ENCODE results near the gene KCNK16.

Gene KCNK16

DNA sequence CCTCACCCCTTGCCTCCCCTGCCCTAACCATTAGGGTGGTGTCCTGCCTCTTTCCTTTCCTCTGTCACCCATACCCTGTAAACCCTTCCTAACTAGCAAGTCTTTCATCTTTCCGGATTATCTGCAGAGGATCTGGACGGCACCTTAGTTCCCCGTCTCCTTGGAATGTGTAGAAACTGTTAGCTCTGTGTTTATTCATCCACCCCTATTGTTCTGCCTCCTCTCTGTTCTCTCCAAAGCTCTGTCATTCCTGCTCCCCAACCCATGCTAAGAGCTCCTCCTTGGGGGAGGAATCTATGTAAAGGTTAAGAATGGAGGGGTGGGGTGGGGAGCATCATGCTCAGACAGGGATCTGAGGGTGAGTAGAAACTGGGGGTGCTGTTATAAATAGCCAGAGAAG lies 53.8 kb downstream of the KCNK16 start:
- no peak overlapping the region for H2BK5ac ChIP-seq (ENCODE audit: low read depth, low read length, poor library complexity, severe bottlenecking)
- H3K36me3 ChIP-seq (ENCODE audit: control insufficient read depth in 1 of 2, insufficient read depth in 2 of 2, low read depth in 1 of 2, low read length in 2 of 2) = no peaks in the 10 kb centered on the region

DNA sequence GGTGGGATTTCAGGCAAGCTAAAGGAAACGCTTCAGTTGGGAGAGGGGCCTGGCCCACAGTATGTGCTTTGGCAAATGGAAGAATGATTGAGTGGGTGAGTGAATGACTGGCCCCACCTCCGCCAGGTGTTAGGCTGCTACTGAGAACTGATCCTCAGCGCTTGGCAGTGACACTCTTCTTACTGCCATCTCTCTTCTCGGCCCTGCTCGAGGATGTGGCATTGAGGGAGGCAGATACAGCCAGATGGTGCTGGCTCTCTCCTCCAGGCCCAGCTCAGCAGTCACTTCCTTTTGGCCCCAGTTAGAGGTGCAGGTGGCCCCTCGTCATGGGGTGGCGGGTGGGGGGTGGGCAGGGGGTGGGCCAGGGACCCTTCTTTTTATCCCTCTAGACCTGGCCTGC lies 54.3 kb downstream of the KCNK16 start:
- Histone ChIP-seq H2BK15ac (ENCODE audit: low read depth, poor library complexity, severe bottlenecking) (no peak overlapping the region), H3K27ac (ENCODE audit: low read length, poor library complexity, severe bottlenecking) (no peak overlapping the region), H3K23ac (ENCODE audit: low read length in 2 of 2) (no peak overlapping the region), H2AFZ (ENCODE audit: low read depth, low read length) (no peak overlapping the region), H3K27me3 (ENCODE audit: control insufficient read depth in 1 of 2, insufficient read depth in 1 of 2, low read length in 2 of 2) (peaks cover 0 to 3% of the 10 kb centered on the region in 2 experiments), H3K4ac (ENCODE audit: low read depth in 1 of 2, low read length in 2 of 2) (no peak overlapping the region), H3K4me1 (ENCODE audit: control insufficient read depth, insufficient read depth, low read depth, low read length) (no peaks in the 10 kb centered on the region), H2BK120ac (ENCODE audit: low read depth, low read length) (no peak overlapping the region), H3K36me3 (ENCODE audit: control insufficient read depth in 1 of 2, insufficient read depth in 2 of 2, low read depth in 1 of 2, low read length in 2 of 2) (no peaks in the 10 kb centered on the region), H3K18ac (ENCODE audit: low read depth in 1 of 2, low read length in 2 of 2) (no peak overlapping the region), H3K79me1 (replicated peaks; ENCODE audit: low read length, poor library complexity, severe bottlenecking) (no peaks in the 10 kb centered on the region), H2BK12ac (ENCODE audit: low read length in 2 of 2) (no peak overlapping the region), H3K14ac (ENCODE audit: low read length in 2 of 2) (no peak overlapping the region), H3K4me2 (ENCODE audit: low read length, poor library complexity, severe bottlenecking) (no peak overlapping the region), H4K91ac (ENCODE audit: low read length) (no peak overlapping the region), H4K8ac (ENCODE audit: low read length) (no peak overlapping the region), H3K9me3 (ENCODE audit: control insufficient read depth, low read length) (no peaks in the 10 kb centered on the region), H2BK5ac (ENCODE audit: low read depth, low read length, poor library complexity, severe bottlenecking) (no peak overlapping the region), H3K4me3 (ENCODE audit: insufficient read depth in 1 of 2, low read depth in 1 of 2, low read length in 2 of 2) (no peak overlapping the region), H3K9ac (ENCODE audit: low read length) (no peak overlapping the region), H2AK5ac (ENCODE audit: low read length, severe bottlenecking) (no peak overlapping the region)
- WGBS = 92% methylated on average over 5 of the region's 7 CpGs
- no peak for DNase-seq

More for the DNA sequence above, 53.8 kb downstream of the KCNK16 start:
- no peak overlapping the region for H2BK15ac ChIP-seq (ENCODE audit: low read depth, poor library complexity, severe bottlenecking)
- no peak overlapping the region for H3K14ac ChIP-seq (ENCODE audit: low read length in 2 of 2)
- H3K4me3 ChIP-seq (ENCODE audit: insufficient read depth in 1 of 2, low read depth in 1 of 2, low read length in 2 of 2) = no peak overlapping the region
- no peak overlapping the region for H2BK12ac ChIP-seq (ENCODE audit: low read length in 2 of 2)
- H3K4ac ChIP-seq (ENCODE audit: low read depth in 1 of 2, low read length in 2 of 2) = no peak overlapping the region
- no peak overlapping the region for H4K91ac ChIP-seq (ENCODE audit: low read length)
- H3K4me1 ChIP-seq (ENCODE audit: control insufficient read depth, insufficient read depth, low read depth, low read length) = no peaks in the 10 kb centered on the region
- H3K23ac ChIP-seq (ENCODE audit: low read length in 2 of 2) = no peak overlapping the region
- no peak overlapping the region for H3K27ac ChIP-seq (ENCODE audit: low read length, poor library complexity, severe bottlenecking)
- no peak overlapping the region for H3K4me2 ChIP-seq (ENCODE audit: low read length, poor library complexity, severe bottlenecking)
- H2AFZ ChIP-seq (ENCODE audit: low read depth, low read length) = no peak overlapping the region
- no peaks in the 10 kb centered on the region for H3K79me1 ChIP-seq (replicated peaks; ENCODE audit: low read length, poor library complexity, severe bottlenecking)
- H3K27me3 ChIP-seq (ENCODE audit: control insufficient read depth in 1 of 2, insufficient read depth in 1 of 2, low read length in 2 of 2) = peaks cover 0 to 3% of the 10 kb centered on the region in 2 experiments
- H3K9me3 ChIP-seq (ENCODE audit: control insufficient read depth, low read length) = no peaks in the 10 kb centered on the region
- no peak overlapping the region for H3K18ac ChIP-seq (ENCODE audit: low read depth in 1 of 2, low read length in 2 of 2)
- no peak overlapping the region for H2AK5ac ChIP-seq (ENCODE audit: low read length, severe bottlenecking)
- DNase-seq = no peak
- no peak overlapping the region for H4K8ac ChIP-seq (ENCODE audit: low read length)
- H2BK120ac ChIP-seq (ENCODE audit: low read depth, low read length) = no peak overlapping the region
- H3K9ac ChIP-seq (ENCODE audit: low read length) = no peak overlapping the region
- 100% methylated on average over 1 of the region's 3 CpGs for WGBS

DNA sequence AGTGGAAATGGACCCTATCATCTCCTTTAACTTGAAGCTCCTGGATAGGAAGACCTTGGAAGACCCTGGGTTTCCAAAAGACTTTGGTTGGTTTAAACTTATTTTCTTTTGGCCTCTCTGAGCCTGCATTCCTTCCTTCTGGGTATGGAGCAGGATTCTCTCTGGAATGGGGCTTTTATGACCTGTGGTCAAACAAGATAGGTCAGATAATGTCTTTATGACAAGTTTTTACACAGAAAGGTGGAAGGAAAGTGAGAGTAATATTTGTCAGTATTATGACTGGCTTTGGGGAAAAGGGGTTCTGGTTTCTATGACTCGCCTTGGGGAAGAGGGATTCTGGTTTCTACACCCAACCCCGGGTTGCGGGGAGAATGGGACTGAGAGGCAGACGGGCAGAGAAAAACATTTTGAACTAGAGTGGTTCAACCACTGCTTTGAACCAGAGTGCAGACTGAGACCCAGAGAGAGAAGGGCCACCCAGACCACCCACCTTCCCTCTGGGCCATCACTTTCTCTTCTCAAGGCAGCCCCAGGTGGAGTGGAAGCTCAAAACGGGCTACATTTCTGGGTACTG lies 55.6 kb downstream of the KCNK16 start:
- no peak overlapping the region for H2BK5ac ChIP-seq (ENCODE audit: low read depth, low read length, poor library complexity, severe bottlenecking)
- no peaks in the 10 kb centered on the region for H3K4me1 ChIP-seq (ENCODE audit: control insufficient read depth, insufficient read depth, low read depth, low read length)
- H2AFZ ChIP-seq (ENCODE audit: low read depth, low read length) = no peak overlapping the region
- H3K4me3 ChIP-seq (ENCODE audit: insufficient read depth in 1 of 2, low read depth in 1 of 2, low read length in 2 of 2) = no peak overlapping the region
- 74% methylated on average over 5 of the region's 5 CpGs for WGBS
- H2BK120ac ChIP-seq (ENCODE audit: low read depth, low read length) = no peak overlapping the region
- H2BK12ac ChIP-seq (ENCODE audit: low read length in 2 of 2) = no peak overlapping the region
- H3K23ac ChIP-seq (ENCODE audit: low read length in 2 of 2) = no peak overlapping the region
- no peaks in the 10 kb centered on the region for H3K79me1 ChIP-seq (replicated peaks; ENCODE audit: low read length, poor library complexity, severe bottlenecking)
- H4K91ac ChIP-seq (ENCODE audit: low read length) = no peak overlapping the region
- no peak overlapping the region for H3K18ac ChIP-seq (ENCODE audit: low read depth in 1 of 2, low read length in 2 of 2)
- H3K4me2 ChIP-seq (ENCODE audit: low read length, poor library complexity, severe bottlenecking) = no peak overlapping the region
- no peaks in the 10 kb centered on the region for H3K9me3 ChIP-seq (ENCODE audit: control insufficient read depth, low read length)
- H2BK15ac ChIP-seq (ENCODE audit: low read depth, poor library complexity, severe bottlenecking) = no peak overlapping the region
- H3K27me3 ChIP-seq (ENCODE audit: control insufficient read depth in 1 of 2, insufficient read depth in 1 of 2, low read length in 2 of 2) = peaks cover 0 to 3% of the 10 kb centered on the region in 2 experiments
- DNase-seq = no peak
- H3K4ac ChIP-seq (ENCODE audit: low read depth in 1 of 2, low read length in 2 of 2) = no peak overlapping the region
- H4K8ac ChIP-seq (ENCODE audit: low read length) = no peak overlapping the region
- no peak overlapping the region for H2AK5ac ChIP-seq (ENCODE audit: low read length, severe bottlenecking)
- no peak overlapping the region for H3K9ac ChIP-seq (ENCODE audit: low read length)
- no peak overlapping the region for H3K14ac ChIP-seq (ENCODE audit: low read length in 2 of 2)
- H3K36me3 ChIP-seq (ENCODE audit: control insufficient read depth in 1 of 2, insufficient read depth in 2 of 2, low read depth in 1 of 2, low read length in 2 of 2) = no peaks in the 10 kb centered on the region
- no peak overlapping the region for H3K27ac ChIP-seq (ENCODE audit: low read length, poor library complexity, severe bottlenecking)

DNA sequence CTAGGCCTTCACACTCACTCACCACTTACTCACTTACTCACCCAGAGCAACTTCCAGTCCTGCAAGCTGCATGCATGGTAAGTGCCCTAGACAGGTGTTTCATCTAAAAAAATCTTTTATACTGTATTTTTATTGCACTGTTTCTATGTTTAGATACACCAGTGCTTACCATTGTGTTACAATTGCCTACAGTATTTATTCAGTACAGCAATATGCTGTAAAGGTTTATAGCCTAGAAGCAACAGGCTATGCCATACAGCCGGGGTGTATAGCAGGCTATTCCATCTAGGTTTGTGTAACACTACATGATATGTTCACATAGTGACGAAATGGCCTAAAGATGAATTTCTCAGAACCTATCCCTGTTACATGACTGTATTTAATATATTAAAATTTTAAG lies 56.1 kb downstream of the KCNK16 start:
- Histone ChIP-seq H3K79me1 (replicated peaks; ENCODE audit: low read length, poor library complexity, severe bottlenecking) (no peaks in the 10 kb centered on the region), H2AK5ac (ENCODE audit: low read length, severe bottlenecking) (no peak overlapping the region), H2BK15ac (ENCODE audit: low read depth, poor library complexity, severe bottlenecking) (no peak overlapping the region), H3K4me2 (ENCODE audit: low read length, poor library complexity, severe bottlenecking) (no peak overlapping the region), H3K27me3 (ENCODE audit: control insufficient read depth in 1 of 2, insufficient read depth in 1 of 2, low read length in 2 of 2) (peaks cover 0 to 3% of the 10 kb centered on the region in 2 experiments), H4K8ac (ENCODE audit: low read length) (no peak overlapping the region), H3K9me3 (ENCODE audit: control insufficient read depth, low read length) (no peaks in the 10 kb centered on the region), H2BK5ac (ENCODE audit: low read depth, low read length, poor library complexity, severe bottlenecking) (no peak overlapping the region), H2BK120ac (ENCODE audit: low read depth, low read length) (no peak overlapping the region), H4K91ac (ENCODE audit: low read length) (no peak overlapping the region), H3K4me1 (ENCODE audit: control insufficient read depth, insufficient read depth, low read depth, low read length) (no peaks in the 10 kb centered on the region), H3K4me3 (ENCODE audit: insufficient read depth in 1 of 2, low read depth in 1 of 2, low read length in 2 of 2) (no peak overlapping the region), H3K4ac (ENCODE audit: low read depth in 1 of 2, low read length in 2 of 2) (no peak overlapping the region), H2BK12ac (ENCODE audit: low read length in 2 of 2) (no peak overlapping the region), H3K36me3 (ENCODE audit: control insufficient read depth in 1 of 2, insufficient read depth in 2 of 2, low read depth in 1 of 2, low read length in 2 of 2) (no peaks in the 10 kb centered on the region), H3K9ac (ENCODE audit: low read length) (no peak overlapping the region), H2AFZ (ENCODE audit: low read depth, low read length) (no peak overlapping the region), H3K18ac (ENCODE audit: low read depth in 1 of 2, low read length in 2 of 2) (no peak overlapping the region), H3K23ac (ENCODE audit: low read length in 2 of 2) (no peak overlapping the region), H3K27ac (ENCODE audit: low read length, poor library complexity, severe bottlenecking) (no peak overlapping the region), H3K14ac (ENCODE audit: low read length in 2 of 2) (no peak overlapping the region)
- DNase-seq = no peak
- no CpG with 5 or more reads among the region's 2 CpGs for WGBS
